Ascending aorta (tissue), 2 donors: ENCODE measurements around the gene MAPK6. TPM values are rescaled to one million over a fixed set of nuclear protein-coding genes. Genes with fewer than 3 reads are reported as not detected.

Experiments used
- DNase-seq, 2 donors: peaks; one replicate each; pipeline ENCODE4 v3.0.0-alpha.2; 2019; ENCODE audit warnings: low spot score in 2 of 2
- H3K27ac ChIP-seq, 2 donors: fragments of 200-600 bp; sonication (generic); one replicate each; pipeline ENCODE4 v1.5.1; 2016 to 2017; ENCODE audit warnings: mild to moderate bottlenecking in 1 of 2
- H3K27me3 ChIP-seq: fragments of 200-600 bp; sonication (generic); one replicate; pipeline ENCODE4 v1.5.1; 2017
- H3K36me3 ChIP-seq, 2 donors: fragments of 200-600 bp; sonication (generic); one replicate each; pipeline ENCODE4 v1.5.1; 2016
- H3K4me1 ChIP-seq, 2 donors: fragments of 200-600 bp; sonication (generic); one replicate each; pipeline ENCODE4 v1.5.1; 2016 to 2017; ENCODE audit warnings: mild to moderate bottlenecking in 1 of 2
- H3K4me3 ChIP-seq, 2 donors: fragments of 200-600 bp; sonication (generic); one replicate each; pipeline ENCODE4 v1.5.1; 2016 to 2017; ENCODE audit warnings: mild to moderate bottlenecking in 1 of 2
- H3K9me3 ChIP-seq, 2 donors: fragments of 200-600 bp; sonication (generic); one replicate each; pipeline ENCODE4 v1.5.1; 2016
- intact Hi-C: fragments of 100-400 bp; cut with DNase I; formaldehyde crosslinking; loops from one replicate; pipeline ENCODE4 v1.15.1; 2023
- total RNA-seq: library from RNA; depleted of rRNA; stranded (reverse); fragments of >200 nt; gene quantifications from one replicate; pipeline ENCODE4 v1.1.0, GENCODE V29; 2016
- TF ChIP-seq, protein P1 (sequence below), 3 experiments: fragments of 200-600 bp in 2 of 3; fragments of 450-650 bp in 1 of 3; sonication (generic) in 2 of 3; IDR thresholded peaks; one replicate each; pipeline ENCODE4 v1.5.1; 2016 to 2019; ENCODE audit warnings: antibody characterized with exemption in 3 of 3, mild to moderate bottlenecking in 1 of 3, moderate library complexity in 1 of 3

MAPK6 gene
- total RNA-seq, 1 donor from 2014 or later, result 32.1 TPM

DNA sequence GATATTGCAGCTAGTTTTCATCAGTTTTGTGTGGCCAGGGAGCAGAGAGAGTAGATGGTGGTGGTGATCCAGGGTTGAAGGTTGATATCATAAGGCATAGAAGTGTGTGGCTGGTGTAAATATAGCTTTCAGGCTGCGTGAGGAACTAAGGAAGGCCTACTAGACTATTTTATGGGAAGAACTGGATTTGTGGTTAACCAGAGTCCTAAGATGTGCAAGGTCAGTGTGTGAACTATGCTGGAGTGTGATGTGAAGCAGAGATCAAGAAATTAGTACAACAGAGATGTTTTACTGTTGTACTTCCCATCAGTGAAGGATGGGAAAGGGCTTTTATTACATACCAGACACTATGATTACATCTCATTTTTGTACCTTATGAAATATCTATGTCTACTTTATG lies 41.5 kb downstream of the MAPK6 start:
- H3K27me3 ChIP-seq, result no peaks in the 10 kb centered on the region
- TF ChIP-seq, protein P1, sequence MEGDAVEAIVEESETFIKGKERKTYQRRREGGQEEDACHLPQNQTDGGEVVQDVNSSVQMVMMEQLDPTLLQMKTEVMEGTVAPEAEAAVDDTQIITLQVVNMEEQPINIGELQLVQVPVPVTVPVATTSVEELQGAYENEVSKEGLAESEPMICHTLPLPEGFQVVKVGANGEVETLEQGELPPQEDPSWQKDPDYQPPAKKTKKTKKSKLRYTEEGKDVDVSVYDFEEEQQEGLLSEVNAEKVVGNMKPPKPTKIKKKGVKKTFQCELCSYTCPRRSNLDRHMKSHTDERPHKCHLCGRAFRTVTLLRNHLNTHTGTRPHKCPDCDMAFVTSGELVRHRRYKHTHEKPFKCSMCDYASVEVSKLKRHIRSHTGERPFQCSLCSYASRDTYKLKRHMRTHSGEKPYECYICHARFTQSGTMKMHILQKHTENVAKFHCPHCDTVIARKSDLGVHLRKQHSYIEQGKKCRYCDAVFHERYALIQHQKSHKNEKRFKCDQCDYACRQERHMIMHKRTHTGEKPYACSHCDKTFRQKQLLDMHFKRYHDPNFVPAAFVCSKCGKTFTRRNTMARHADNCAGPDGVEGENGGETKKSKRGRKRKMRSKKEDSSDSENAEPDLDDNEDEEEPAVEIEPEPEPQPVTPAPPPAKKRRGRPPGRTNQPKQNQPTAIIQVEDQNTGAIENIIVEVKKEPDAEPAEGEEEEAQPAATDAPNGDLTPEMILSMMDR (IDR thresholded peaks at IDR 0.05), result no peak
- intact Hi-C loops, result no loop called here
- DNase-seq, result no peak
- no peaks in the 10 kb centered on the region for H3K4me1 ChIP-seq
- H3K27ac ChIP-seq, result no peak overlapping the region
- no peak overlapping the region for H3K4me3 ChIP-seq
- peaks cover 45 to 86% of the 10 kb centered on the region in 2 donors for H3K36me3 ChIP-seq
- H3K9me3 ChIP-seq, result no peaks in the 10 kb centered on the region

DNA sequence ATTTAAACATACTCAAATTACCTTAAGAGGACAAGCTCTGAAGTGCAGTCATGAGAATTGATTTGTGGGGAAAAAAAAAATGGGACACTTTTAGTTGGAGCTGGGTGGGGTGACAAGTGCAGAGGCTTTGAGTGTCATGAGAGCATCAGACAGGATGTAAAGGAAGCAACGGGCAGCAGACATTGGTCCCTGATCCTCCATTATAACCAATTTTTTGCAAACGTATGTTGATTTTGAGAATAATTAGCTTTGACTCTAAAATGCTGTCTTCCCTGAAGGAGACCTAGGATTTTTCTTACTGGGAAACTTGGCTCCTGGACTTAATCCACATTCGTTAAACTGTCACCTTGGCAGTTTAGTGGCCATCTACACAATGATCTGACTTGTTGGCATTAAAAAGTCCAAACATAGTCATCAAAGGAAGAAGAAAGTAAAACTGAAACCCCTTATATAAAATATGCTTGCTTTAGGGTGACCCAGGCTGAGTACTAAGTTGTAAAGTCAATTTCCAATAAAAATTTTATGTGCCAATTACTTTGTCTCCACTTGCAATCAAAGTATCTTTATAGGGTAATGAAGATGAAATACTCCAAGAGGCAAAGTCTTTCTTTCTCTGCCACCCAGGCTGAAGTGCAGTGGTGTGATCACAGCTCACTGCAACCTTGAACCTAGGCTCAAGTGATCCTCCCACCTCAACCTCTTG lies 48.0 kb downstream of the MAPK6 start:
- Histone ChIP-seq H3K4me3 (no peak overlapping the region), H3K27ac (no peak overlapping the region), H3K9me3 (no peaks in the 10 kb centered on the region), H3K4me1 (no peaks in the 10 kb centered on the region), H3K36me3 (peaks cover 17 to 27% of the 10 kb centered on the region in 2 donors), H3K27me3 (no peaks in the 10 kb centered on the region)
- TF ChIP-seq, protein P1 (IDR thresholded peaks at IDR 0.05), result no peak
- intact Hi-C loops, result no loop called here
- DNase-seq, result no peak

DNA sequence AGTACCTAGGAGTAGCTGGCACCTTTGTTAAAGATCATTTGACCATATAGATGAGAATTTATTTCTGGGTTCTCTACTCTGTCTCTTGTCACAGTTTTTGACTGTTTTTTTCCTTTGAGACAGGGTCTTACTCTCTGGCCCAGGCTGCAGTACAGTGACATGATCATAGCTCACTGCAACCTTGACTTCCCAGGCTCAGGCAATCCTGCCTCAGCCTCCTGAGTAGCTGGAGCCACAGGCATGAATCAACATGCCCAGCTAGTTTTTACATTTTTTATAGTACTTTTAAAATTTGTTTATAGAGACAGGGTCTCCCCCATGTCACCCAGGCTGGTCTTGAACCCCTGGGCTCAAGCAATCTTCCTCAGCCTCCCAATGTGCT lies 48.5 kb downstream of the MAPK6 start:
- intact Hi-C loops, result no loop called here
- no peak overlapping the region for H3K27ac ChIP-seq
- TF ChIP-seq, protein P1 (IDR thresholded peaks at IDR 0.05), result no peak
- H3K4me1 ChIP-seq, result no peaks in the 10 kb centered on the region
- H3K27me3 ChIP-seq, result no peaks in the 10 kb centered on the region
- H3K4me3 ChIP-seq, result no peak overlapping the region
- H3K36me3 ChIP-seq, result peaks cover 13 to 22% of the 10 kb centered on the region in 2 donors
- no peak for DNase-seq
- H3K9me3 ChIP-seq, result no peaks in the 10 kb centered on the region

DNA sequence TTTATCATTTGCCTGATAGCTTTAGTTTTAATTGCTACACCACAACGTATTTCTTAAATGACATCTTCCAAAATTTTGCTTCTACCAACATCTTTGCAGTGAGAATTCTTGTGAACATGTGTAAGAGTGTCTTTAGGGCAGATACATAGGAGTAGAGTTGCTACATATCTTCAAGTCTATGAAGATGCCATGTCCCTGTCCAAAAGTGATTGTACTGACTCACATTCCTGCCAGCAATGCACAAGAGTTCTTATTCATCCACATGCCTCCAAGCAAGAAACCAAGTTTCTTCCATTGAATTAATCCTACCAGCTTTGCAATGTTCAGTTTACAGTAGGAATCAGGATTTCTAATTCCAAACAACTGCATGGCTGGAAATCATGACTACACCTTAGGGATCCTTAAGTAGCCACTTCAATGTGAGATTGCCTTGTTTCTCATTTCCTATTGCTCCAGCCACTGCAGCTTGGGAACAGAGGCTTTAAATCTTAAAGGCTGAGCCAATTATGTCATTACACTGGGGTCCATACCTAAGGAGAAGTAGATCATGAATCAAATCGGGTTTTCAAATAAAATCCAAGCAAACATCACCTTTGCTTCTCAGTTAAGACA lies 49.1 kb downstream of the MAPK6 start:
- H3K36me3 ChIP-seq, result peaks cover 10 to 16% of the 10 kb centered on the region in 2 donors
- H3K9me3 ChIP-seq, result no peaks in the 10 kb centered on the region
- intact Hi-C loops, result no loop called here
- H3K27ac ChIP-seq, result no peak overlapping the region
- TF ChIP-seq, protein P1 (IDR thresholded peaks at IDR 0.05), result no peak
- no peaks in the 10 kb centered on the region for H3K27me3 ChIP-seq
- DNase-seq, result no peak
- H3K4me3 ChIP-seq, result no peak overlapping the region
- no peaks in the 10 kb centered on the region for H3K4me1 ChIP-seq

DNA sequence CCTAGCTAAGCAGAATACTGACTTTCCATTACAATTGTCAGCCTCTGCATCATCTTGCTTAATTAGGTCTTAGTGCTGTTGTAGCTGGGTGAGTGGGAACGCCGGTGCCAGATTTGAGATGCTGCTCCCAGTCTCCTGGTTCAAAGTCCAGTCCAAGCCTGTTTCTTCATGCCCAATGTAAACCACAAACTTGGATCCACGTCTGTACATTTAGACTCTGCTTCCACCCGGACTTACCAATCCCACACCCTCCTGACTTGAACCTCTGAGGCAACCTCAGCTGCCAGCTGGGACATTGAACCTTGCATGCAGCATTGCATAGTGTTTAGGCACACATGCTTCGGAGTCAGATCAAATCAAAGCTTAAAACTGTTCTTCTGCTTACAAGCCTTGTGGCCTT lies 50.5 kb downstream of the MAPK6 start:
- DNase-seq, result no peak
- no peaks in the 10 kb centered on the region for H3K4me1 ChIP-seq

More for the DNA sequence above, 50.5 kb downstream of the MAPK6 start:
- Histone ChIP-seq H3K9me3 (no peaks in the 10 kb centered on the region), H3K27ac (no peak overlapping the region), H3K36me3 (peaks cover 0 to 4% of the 10 kb centered on the region in 2 donors), H3K27me3 (no peaks in the 10 kb centered on the region), H3K4me3 (no peak overlapping the region)
- TF ChIP-seq, protein P1 (IDR thresholded peaks at IDR 0.05), result no peak
- intact Hi-C loops, result no loop called here
